Loucy (cell line): ENCODE results near the gene BCL2.

Experiments used
- H2AFZ ChIP-seq: fragments of 200-600 bp; sonication (generic); 2 replicates; pipeline ENCODE4 v1.6.0; 2016; ENCODE audit warnings: antibody characterized with exemption, mild to moderate bottlenecking, low read length, moderate library complexity
- H3F3A ChIP-seq: fragments of 200-600 bp; 2 replicates; pipeline ENCODE4 v1.6.0; 2016; ENCODE audit warnings: antibody characterized with exemption, low read depth, mild to moderate bottlenecking
- H3K27me3 ChIP-seq: fragments of 200-600 bp; sonication (generic); 2 replicates; pipeline ENCODE4 v1.6.1; 2014; ENCODE audit warnings: low read length, mild to moderate bottlenecking; ENCODE audit not compliant: insufficient read depth, poor library complexity, severe bottlenecking
- H3K36me3 ChIP-seq: fragments of 200-600 bp; sonication (generic); 2 replicates; pipeline ENCODE4 v1.6.1; 2016; ENCODE audit warnings: low read length; ENCODE audit not compliant: insufficient read depth
- H3K4me1 ChIP-seq: fragments of 200-600 bp; sonication (generic); 2 replicates; pipeline ENCODE4 v1.5.1; 2014; ENCODE audit warnings: low read length, mild to moderate bottlenecking; ENCODE audit not compliant: insufficient read depth, poor library complexity, severe bottlenecking
- H3K4me2 ChIP-seq: fragments of 200-600 bp; sonication (generic); 2 replicates; pipeline ENCODE4 v1.6.0; 2014; ENCODE audit warnings: antibody characterized with exemption, low read length, low read depth, mild to moderate bottlenecking; ENCODE audit not compliant: poor library complexity, severe bottlenecking
- H3K4me3 ChIP-seq: fragments of 200-600 bp; sonication (generic); 2 replicates; pipeline ENCODE4 v1.5.1; 2014; ENCODE audit warnings: low read length, mild to moderate bottlenecking, mixed read lengths; ENCODE audit not compliant: poor library complexity, severe bottlenecking
- H3K79me2 ChIP-seq: fragments of 200-600 bp; sonication (generic); 2 replicates; pipeline ENCODE4 v1.6.1; 2014; ENCODE audit warnings: low read length; ENCODE audit not compliant: insufficient read depth
- H3K9ac ChIP-seq: fragments of 200-600 bp; sonication (generic); 2 replicates; pipeline ENCODE4 v1.6.0; 2014; ENCODE audit warnings: mild to moderate bottlenecking, low read depth, low read length, moderate library complexity; ENCODE audit not compliant: poor library complexity, severe bottlenecking
- H3K9me2 ChIP-seq: fragments of 200-600 bp; sonication (generic); replicated peaks from 2 replicates; pipeline ENCODE4 v1.6.1; 2016; ENCODE audit warnings: low read depth, low read length, mixed read lengths
- H3K9me3 ChIP-seq: fragments of 200-600 bp; sonication (generic); 2 replicates; pipeline ENCODE4 v1.6.1; 2014; ENCODE audit warnings: mild to moderate bottlenecking, antibody characterized with exemption, low read length, low read depth; ENCODE audit not compliant: insufficient read depth
- H4K20me1 ChIP-seq: fragments of 200-600 bp; sonication (generic); 2 replicates; pipeline ENCODE4 v1.6.0; 2014; ENCODE audit warnings: antibody characterized with exemption, low read length, mild to moderate bottlenecking; ENCODE audit not compliant: insufficient read depth, poor library complexity, severe bottlenecking
- EZH2phosphoT487 ChIP-seq: fragments of 200-600 bp; IDR thresholded peaks from 2 replicates; pipeline ENCODE4 v1.6.1; 2018; ENCODE audit warnings: antibody characterized with exemption, mild to moderate bottlenecking, moderate library complexity, borderline replicate concordance
- TF ChIP-seq, protein P1 (sequence below): fragments of 200-600 bp; sonication (generic); conservative IDR thresholded peaks from 2 replicates; pipeline ENCODE4 v1.5.1; 2014; ENCODE audit warnings: mild to moderate bottlenecking, antibody characterized with exemption, low read length

BCL2 gene

GRCh38 chr18:63085611-63086010 is 234.0 kb downstream of the BCL2 start:
- Histone ChIP-seq H3K4me3 (no peak overlapping the region), H4K20me1 (no peaks in the 10 kb centered on the region), H3K4me1 (peaks cover 2% of the 10 kb centered on the region), H2AFZ (no peak overlapping the region), H3F3A (no peaks in the 10 kb centered on the region), H3K27me3 (no peaks in the 10 kb centered on the region), H3K9me3 (no peaks in the 10 kb centered on the region), H3K9me2 (no peaks in the 10 kb centered on the region), H3K79me2 (no peaks in the 10 kb centered on the region), H3K9ac (no peak overlapping the region), H3K4me2 (no peak overlapping the region), H3K36me3 (no peaks in the 10 kb centered on the region)
- TF ChIP-seq EZH2phosphoT487, result no peak
- TF ChIP-seq, protein P1, sequence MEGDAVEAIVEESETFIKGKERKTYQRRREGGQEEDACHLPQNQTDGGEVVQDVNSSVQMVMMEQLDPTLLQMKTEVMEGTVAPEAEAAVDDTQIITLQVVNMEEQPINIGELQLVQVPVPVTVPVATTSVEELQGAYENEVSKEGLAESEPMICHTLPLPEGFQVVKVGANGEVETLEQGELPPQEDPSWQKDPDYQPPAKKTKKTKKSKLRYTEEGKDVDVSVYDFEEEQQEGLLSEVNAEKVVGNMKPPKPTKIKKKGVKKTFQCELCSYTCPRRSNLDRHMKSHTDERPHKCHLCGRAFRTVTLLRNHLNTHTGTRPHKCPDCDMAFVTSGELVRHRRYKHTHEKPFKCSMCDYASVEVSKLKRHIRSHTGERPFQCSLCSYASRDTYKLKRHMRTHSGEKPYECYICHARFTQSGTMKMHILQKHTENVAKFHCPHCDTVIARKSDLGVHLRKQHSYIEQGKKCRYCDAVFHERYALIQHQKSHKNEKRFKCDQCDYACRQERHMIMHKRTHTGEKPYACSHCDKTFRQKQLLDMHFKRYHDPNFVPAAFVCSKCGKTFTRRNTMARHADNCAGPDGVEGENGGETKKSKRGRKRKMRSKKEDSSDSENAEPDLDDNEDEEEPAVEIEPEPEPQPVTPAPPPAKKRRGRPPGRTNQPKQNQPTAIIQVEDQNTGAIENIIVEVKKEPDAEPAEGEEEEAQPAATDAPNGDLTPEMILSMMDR, result no peak

DNA sequence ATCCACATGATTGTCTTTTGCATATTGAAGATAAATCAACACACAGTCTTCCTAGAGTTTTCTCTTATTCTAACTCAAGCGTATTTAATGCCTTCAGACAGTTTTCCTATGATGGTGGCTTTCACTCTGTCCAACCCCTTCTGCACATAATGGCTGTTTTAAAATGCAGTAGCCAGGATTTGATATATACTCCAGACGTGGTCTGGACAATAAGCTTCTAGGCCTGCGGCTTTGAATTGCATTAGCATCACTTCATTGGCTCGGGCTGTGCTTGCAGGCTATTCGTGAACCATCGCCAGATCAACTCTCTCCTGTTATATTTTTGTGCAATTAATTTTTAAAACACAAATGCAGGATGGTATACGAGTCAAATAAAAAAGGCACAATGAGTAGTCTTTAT is 235.3 kb downstream of the BCL2 start:
- no peak overlapping the region for H2AFZ ChIP-seq
- no peaks in the 10 kb centered on the region for H3F3A ChIP-seq
- peaks cover 4% of the 10 kb centered on the region for H3K4me1 ChIP-seq
- no peaks in the 10 kb centered on the region for H3K79me2 ChIP-seq
- no peaks in the 10 kb centered on the region for H3K9me2 ChIP-seq
- no peak overlapping the region for H3K9ac ChIP-seq
- no peaks in the 10 kb centered on the region for H3K36me3 ChIP-seq
- H3K9me3 ChIP-seq, result peaks cover 4% of the 10 kb centered on the region; the same call in 1 of the 2 replicates
- H3K27me3 ChIP-seq, result no peaks in the 10 kb centered on the region
- TF ChIP-seq, protein P1, result no peak
- no peak for TF ChIP-seq EZH2phosphoT487
- no peaks in the 10 kb centered on the region for H4K20me1 ChIP-seq
- no peak overlapping the region for H3K4me3 ChIP-seq
- no peak overlapping the region for H3K4me2 ChIP-seq

GRCh38 chr18:63083555-63083954 is 236.0 kb downstream of the BCL2 start:
- TF ChIP-seq, protein P1, result no peak
- no peak for TF ChIP-seq EZH2phosphoT487
- Histone ChIP-seq H3K9ac (no peak overlapping the region), H3K4me1 (peaks cover 9% of the 10 kb centered on the region), H2AFZ (peak overlapping the region; percentile 32; the same call in 1 of the 2 replicates), H3K36me3 (no peaks in the 10 kb centered on the region), H3K4me2 (no peak overlapping the region), H3K9me2 (no peaks in the 10 kb centered on the region), H3K4me3 (no peak overlapping the region), H3K27me3 (no peaks in the 10 kb centered on the region), H3F3A (no peaks in the 10 kb centered on the region), H4K20me1 (no peaks in the 10 kb centered on the region), H3K79me2 (no peaks in the 10 kb centered on the region), H3K9me3 (peaks cover 4% of the 10 kb centered on the region; the same call in 1 of the 2 replicates)
